NCI-H2029 (cell line): ENCODE measurements around the gene ERICH2.

Experiments used
- DNase-seq: peaks from one replicate; lab custom pipeline; 2025; lab: John Stamatoyannopoulos, UW

The ERICH2 gene

DNA sequence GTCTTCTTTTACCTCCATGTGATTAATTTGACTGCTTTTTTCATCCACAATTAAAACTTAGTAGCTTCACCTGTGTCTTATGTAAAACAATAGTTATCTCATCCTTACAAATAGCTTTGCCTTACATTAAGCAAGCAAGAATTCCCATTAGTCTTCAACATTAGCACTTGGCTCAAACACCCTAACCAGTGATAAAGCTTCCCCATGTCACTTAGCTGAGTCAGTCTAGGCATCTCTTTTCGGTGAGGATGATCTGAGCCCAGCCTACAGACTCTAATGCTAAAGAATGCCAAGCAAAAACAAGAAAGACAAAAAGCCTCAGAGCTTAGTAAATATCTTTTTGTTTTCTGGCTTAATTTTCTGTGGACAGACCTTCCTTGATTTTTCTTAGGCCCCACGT is 72.6 kb downstream of the ERICH2 start:
- no peak for DNase-seq

- no peak for DNase-seq
These were observed 73.5 kb downstream of the ERICH2 start for GRCh38 chr2:170843656-170844055.

DNA sequence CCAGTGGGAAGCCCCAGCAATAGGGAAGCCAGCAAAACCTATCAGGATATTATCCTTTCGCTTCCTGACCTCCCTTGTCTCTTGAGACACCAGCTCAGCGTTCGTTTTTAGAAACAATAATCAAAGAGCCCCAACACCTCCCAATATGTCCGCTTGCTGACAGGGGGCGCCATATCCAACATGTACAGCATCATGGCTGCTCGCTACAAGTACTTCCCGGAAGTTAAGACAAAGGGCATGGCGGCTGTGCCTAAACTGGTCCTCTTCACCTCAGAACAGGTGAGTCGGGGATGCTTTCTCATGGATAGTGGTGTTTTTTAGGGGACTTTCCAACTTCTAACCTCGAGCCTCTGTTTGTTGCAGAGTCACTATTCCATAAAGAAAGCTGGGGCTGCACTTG is 75.2 kb downstream of the ERICH2 start:
- DNase-seq = no peak

DNA sequence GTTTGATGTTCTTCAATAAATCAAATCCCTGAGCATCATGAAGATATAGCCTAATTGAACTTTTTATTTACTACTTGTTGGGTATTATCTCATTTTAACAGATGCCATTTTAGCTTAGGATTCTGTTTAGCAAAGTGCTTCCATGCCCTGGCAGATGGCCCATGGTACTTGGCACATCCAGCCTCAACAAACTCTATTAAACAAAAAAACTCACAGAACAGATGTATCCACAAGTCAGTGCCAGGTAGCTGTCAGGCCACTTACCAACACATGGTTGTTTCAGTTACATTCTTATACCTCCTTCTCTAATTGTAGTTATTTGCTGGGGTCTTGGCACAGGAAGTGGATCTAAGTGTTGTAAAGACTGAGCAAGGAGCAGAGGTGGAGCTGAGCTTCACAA is 76.1 kb downstream of the ERICH2 start:
- no peak for DNase-seq

GRCh38 chr2:170847716-170848115 is 77.5 kb downstream of the ERICH2 start:
- DNase-seq = no peak
